ENCODE measurements around the gene DES. TPM values are rescaled to one million over a fixed set of nuclear protein-coding genes. Genes with fewer than 3 reads are reported as not detected.
A peak's percentile ranks its signal among the peaks of the same experiment; 100 is the strongest.

The DES gene
- polyA plus RNA-seq, 3 donors = 5.5 to 8.2 (median 6.0) TPM

DNA sequence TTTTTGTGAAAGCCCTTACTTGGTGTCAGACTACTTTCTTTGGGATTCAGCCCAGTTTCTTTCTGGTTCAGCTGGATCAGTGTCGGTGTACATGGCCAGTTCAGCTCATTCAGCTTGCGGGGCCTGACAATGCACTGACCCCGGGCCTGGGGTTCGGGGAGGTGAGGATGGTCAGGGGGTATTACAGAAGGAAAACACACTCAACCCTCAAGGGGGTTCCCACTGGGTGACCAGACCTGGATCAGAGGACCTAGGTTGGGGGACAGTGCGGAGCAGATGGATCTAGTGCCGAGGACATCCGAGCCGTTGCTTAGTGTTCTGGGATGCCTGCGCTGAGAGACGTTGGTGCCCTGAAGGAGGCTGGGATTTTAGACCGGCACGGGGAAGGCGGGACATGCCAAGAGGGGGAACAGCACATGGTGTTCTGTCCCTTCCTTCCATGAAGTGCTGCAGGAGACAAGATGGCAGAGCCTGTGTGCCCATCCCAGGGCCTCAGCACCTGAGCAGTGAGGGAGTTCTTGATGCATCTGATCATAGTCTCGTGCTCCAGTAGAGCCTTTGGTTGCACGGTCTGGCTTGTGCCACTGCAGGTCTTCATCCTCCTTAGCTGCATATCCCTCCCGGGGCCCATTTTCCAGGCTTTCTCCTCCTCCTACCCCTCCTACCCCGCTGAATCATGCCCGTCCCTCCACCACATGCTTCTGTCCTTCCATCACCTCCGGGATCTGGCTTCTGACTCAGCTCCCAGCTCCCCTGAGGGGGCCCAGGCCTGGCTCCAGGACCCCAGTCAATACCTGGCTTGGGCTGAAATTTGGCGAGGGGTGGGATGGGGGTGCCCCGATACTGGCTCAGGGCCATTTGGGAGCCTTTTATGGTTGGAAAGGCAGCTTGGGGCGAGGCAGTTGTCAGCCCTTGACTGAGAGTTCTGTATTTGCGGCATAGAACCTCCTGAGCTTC, 34.5 kb downstream of the DES start:
- DNase-seq = no peak

DNA sequence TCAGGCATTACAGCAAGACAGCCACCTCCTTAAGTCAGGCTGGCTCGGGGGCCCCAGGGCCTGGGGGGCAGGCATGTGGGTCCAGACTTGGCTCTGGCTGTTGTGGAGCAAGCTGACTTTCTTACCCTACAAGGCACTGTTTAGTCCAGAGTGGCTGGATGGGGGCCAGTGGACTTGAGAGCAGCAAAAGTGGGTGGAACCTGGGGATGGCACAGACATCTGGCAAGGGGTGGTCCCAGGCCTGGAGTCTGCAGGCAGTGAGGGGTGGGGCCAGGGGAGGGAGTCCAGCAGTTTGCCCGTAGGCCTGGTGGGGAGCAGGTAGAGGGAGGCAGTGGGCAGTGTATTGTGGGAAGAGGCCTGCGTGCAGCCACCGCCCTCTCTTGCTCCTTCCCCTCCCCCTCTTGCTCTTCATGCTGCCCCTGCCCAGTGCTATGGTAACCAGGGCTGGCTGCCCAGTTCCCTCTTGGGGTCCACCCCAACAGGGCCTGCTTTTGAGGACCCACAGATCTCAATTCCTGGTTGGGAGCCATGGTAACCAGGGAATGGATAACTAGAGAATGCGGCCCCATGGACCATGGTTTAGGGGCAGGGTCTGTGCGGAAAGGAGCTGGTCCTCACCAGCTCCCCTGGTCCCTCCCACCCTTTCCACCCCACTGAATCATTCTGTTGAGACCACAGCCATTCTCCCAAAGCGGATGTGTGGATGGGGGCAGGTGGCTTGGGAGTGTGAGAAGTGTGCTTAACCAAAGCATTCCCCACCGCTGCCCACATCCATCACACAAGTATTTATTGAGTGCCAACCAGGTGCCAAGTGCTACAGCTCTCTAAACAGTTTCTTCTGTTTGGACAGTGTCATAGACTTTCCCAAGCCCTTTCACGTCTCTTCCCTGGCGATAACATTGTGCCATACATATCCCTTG, 35.8 kb downstream of the DES start:
- no peak for DNase-seq

DNA sequence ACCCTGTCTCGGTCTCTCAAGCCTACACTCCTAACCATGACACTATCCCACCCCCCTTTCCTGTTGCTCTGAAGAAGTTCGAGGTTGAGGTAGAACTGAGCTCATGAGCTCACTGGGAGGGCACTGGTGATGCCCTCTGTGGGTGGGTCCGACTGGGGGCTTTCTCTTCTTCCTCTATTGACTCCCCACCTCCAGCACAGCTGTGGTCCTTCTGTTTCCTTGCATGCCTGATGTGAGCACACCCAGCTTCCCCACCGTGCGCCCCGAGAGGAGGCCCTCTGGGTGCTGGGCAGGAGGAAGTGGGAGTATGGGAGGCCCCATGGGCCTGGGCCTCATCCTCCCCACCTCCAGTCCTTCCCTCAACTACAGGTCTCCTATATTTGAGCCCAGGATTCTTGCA, 37.4 kb downstream of the DES start:
- no peak for DNase-seq

DNA sequence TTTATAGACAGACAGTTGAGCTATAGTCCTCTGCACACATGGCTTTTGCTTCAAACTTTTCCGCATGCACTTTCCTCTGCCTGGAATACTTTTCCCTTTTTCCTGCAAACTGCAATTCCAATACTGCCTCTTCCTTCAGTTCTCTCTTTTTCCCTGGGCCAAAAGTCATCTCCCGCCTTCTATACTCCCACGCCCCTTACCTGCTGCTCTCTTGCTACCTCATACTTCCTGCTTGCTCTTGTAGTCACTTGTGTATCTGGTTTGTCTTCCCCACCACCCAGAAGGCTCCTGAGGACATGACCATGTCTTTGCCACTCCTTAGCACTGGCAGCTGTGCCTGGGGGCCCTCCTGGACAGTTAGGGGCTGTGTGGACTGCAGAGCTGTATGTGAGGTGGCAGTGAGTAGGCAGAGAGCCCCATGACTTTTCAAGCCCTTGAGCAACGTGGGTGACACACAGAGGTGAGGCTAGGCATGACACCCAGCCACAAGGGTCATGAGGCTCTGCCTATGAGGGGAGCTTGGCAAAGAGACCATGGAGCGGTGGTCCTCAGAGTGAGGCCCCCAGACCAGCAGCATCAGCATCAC, 39.7 kb downstream of the DES start:
- no peak for DNase-seq

DNA sequence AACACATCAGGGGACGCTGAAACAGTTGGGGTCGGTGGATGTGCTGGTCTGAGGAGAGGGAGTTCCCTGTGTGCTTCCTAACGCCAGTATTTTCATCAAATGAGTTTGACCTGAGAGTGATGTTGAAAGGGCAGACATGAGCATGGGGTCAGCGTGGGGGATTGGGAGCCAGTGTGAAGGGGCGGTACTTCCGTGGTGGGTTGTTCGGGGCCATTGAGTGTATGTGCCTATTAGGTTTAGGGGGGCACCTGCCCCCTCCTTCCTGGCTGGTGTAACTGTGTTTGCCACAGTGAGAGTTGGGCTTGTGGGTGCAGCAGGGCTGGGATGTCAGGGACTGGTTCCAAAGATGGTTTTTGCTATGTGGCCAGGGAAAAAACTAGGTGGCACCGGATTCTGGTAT, 40.8 kb downstream of the DES start:
- no peak for DNase-seq

DNA sequence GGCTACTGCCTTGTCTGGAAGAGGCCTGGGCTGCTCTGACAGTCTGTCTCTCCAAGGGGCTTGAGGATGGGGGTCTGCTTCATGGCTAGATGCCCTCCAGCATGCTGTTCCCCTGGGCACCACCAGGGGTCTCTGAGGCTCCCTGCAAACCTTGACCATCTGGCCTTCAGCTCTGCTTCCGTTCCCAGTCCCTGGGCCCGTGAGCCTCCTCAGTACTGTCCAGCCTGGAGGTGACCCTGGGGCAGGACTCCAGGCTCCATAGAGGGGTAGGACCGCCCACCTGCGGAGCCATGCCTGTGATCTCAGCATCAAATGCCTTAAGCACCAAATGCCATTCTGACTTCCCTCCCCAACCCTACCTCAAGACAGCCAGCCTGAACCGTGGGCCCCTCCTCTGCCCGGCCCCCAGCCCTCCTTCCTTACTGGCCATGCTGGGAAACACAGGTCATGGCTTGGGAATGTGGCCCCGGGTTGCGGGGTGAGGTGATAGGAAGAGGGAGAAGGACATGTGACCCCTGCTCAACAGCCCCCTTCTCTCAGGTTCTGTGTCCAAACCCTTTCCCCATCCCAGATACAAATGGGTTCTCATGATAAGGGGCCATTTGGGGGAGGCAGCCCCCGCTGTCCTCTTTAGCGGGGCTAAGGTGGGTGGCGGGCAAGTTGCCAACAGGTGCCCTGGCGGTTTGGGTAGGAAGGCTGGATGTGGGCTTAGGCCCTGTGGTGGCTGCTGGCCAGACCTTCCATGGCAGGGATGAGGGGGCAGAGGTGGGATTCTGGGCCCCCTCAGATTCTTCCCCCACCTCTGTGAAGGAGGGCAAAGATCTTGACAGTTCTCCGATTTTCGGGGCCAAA, 41.5 kb downstream of the DES start:
- no peak for DNase-seq

DNA sequence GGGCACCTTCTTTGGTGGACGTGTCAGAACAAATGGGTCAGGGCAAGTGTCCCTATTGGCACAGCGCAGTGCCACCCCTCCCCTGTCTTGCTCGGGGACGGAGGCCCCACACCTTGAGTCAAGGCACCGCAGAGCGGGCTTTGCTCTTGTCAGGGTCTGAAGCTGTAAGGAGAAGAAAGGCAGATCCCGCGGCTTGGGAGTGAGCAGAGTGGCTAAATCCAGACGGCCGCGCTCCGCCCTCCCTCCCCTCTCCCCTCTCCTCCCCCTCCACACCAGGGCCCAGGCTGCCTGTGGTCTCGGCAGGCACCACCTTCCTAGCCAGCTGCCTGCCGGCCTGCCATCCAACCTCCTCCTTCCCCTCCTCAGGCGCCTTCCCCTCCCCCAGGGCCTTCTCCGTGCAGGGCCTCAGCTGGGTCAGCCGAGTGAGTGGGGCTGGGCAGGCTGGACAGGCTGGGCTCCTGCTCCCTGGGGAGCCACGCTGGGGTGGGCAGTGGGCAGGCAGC, 42.3 kb downstream of the DES start:
- peak; percentile 58 for DNase-seq

DNA sequence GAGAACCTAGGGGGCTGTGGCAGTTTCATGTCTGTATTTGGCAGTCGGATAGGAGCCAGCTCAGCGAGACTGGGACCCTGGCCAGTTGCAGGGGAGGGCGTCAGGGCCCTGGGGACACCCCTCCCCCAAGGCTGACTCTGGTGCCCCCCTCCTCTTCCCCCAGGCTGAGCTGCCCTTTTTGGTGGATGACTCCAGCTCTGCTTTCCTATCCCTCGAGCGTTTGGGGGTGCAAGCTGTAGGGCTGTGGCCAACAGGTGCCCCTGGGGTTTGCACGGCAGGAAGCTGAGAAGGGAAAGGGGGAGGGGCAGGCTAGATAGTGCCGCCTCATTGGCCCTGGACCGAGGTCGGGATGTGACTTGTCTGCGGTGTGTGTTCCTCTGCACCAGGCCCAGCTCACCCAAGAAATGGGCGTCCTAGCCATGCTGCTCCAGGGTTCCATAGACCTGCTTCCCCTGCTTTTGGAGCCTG, 42.9 kb downstream of the DES start:
- DNase-seq = no peak

DNA sequence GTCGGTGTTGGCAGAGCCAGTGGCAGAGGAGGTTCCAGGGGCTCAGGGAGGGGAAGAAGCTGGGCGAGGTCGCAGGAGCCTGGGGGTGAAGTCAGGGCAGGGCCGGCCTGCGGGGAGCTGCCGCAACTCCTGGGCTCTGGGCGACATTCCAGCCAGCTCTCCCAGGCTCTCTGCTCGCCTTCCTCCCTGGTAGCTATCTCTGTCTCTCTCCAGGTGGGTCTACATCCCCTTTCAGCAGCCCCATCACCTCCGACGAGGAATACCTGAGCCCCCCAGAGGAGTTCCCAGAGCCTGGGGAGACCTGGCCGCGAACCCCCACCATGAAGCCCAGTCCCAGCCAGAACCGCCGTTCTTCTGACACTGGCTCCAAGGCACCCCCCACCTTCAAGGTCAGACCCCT, 43.5 kb downstream of the DES start:
- no peak for DNase-seq

DNA sequence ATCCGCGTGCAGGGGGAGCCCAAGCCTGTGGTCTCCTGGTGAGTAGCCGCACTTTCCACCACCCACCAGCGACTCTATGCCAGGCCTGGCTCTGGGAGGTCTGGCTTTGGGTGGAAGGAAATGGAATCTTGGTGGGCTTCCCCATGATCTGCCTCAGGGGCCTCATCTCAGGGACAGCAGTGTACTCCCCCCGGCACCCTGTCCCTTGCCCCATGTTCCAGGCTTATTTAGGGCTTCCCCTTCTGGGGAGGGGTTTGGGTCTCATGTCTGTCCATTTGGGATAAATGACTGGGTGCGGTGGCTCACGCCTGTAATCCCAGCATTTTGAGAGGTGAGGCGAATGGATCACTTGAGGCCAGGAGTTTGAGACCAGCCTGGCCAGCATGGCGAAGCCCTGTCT, 44.2 kb downstream of the DES start:
- DNase-seq = no peak

DNA sequence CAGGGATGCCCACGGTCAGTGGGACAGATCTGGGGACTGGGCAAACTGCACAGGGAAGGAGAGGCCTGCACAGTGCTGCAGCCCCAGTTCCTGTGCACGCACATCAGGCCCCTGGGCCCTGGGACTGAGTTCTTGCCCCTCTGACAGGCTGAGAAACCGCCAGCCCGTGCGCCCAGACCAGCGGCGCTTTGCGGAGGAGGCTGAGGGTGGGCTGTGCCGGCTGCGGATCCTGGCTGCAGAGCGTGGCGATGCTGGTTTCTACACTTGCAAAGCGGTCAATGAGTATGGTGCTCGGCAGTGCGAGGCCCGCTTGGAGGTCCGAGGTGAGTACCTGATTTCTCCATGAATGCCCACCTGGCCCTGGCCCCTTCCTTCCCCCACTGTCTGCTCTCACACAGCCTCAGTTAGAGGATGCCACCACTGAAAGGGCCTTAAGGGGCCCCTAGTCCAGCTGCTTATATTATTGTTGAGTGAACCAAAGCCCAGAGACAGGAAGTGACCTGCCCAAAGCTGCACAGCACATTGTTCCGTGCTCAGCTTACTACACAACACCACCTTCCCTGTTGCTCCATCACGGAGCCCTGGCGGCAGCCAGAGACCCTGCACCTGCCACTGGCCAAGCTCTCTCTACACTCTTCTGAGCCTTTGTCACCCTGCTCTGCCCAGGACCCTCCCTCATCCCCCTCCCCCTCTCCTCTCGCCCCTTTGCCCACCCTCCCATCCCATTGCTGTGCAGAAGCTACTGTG, 46.3 kb downstream of the DES start:
- no peak for DNase-seq

DNA sequence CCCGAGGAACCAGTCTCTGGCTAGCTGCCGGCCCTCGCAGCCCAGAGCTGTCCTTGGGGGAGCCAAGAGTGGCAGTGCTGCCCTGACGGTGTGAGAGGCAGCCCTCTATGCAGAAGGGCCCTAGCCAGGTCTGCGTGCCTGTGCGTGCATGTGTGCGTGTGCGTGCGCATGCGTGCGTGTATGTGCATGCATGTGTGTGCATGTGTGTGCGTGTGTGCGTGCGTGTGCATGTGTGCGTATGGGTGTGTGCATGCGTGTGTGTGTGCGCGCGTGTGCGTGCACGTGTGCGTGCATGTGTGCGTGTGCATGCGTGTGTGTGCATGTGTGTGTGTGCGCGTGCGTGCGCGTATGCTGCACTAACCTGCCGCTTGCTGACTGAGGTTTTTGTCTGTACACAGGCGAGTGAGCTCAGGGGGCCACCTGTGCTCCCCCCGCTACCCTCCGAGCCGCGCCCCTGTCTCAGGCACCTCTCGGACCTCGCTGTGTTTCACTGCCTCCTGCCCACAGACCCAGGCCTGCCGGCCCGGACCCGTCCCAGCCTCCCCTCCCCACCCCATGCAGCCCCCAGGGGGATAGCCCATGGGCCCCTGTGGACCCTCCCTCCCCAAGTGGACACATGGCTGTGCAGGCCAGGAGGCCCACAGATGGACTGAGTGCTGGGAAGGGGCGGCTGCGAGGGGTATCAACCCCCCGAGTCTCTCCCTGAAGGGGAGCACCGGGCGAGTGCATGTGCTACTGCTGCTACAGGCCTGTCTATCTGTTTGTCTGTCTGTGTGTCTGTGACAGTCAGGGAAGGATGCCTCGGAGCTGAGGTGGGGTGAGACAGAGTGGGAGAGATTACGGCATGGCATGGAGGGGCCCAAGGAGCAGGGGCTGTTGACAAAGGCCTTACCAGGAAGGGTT, 47.7 kb downstream of the DES start:
- DNase-seq = no peak

DNA sequence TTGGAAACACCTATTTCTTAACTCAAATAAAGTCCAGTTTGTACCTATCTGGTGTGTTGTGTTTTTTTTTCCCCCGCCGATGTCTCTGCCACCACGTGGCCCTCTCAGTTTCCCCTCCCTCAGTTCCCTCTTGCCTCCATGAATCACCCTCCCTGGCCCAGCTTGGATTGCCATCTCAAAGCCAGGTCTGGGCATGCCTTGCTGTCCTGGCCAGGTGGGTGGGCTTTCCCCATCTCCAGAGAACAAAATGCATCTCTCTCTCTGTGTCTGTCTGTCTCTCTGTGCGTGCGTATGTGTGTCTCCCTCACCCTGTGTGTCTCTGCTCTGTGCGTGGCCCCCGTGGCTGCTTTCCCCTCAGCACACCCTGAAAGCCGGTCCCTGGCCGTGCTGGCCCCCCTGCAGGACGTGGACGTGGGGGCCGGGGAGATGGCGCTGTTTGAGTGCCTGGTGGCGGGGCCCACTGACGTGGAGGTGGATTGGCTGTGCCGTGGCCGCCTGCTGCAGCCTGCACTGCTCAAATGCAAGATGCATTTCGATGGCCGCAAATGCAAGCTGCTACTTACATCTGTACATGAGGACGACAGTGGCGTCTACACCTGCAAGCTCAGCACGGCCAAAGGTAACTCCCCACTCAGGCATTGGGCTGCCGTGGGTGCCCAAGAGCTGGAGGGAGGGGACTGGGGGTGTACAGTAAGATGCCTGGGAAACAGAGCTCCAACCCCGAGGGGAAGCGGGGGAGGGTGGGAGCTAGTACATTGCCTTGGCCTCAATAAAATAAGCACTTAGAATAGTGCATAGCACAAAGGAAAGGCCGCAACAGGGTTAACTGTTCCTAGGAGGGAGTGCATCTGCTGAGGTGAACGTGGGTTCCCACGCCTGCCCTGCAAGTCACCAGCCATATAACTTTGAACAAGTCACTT, 48.9 kb downstream of the DES start:
- no peak for DNase-seq

DNA sequence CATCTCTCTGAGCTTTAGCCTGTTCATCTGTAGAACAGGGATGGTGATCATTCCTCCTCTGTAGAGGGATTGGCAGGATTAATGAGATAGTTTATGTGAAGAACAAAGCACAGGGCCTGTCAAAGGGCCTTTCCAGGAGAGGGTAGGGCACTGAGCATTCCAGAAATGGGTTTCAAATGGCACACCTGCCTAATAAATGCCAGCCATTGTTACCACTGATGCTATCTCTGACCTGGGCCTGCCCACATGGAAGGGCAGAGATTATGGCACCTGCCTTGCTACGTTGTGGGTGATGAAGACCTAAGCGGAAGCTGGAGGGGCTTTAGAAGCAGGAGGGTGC, 49.5 kb downstream of the DES start:
- DNase-seq = no peak

DNA sequence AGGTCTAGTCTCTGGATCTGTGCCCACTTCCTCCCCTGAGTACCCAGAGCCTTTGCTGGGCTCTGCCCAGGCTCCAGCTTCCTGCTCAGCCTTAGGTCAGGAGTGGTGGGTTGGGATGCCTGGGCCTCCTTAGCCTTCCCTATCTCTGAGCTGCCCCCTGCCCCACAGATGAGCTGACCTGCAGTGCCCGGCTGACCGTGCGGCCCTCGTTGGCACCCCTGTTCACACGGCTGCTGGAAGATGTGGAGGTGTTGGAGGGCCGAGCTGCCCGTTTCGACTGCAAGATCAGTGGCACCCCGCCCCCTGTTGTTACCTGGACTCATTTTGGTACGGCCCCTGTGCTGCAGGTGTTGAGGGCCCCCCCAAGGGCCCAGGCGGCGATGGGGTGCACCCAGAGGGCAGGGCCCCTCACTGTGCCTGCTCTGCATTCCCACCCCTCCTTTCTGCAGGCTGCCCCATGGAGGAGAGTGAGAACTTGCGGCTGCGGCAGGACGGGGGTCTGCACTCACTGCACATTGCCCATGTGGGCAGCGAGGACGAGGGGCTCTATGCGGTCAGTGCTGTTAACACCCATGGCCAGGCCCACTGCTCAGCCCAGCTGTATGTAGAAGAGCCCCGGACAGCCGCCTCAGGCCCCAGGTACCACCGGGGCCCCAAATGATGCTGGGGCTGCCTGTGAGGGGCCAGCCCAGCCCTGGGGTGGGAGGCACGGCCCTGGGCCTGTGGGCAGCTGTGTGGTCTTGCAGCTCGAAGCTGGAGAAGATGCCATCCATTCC, 50.4 kb downstream of the DES start:
- no peak for DNase-seq

DNA sequence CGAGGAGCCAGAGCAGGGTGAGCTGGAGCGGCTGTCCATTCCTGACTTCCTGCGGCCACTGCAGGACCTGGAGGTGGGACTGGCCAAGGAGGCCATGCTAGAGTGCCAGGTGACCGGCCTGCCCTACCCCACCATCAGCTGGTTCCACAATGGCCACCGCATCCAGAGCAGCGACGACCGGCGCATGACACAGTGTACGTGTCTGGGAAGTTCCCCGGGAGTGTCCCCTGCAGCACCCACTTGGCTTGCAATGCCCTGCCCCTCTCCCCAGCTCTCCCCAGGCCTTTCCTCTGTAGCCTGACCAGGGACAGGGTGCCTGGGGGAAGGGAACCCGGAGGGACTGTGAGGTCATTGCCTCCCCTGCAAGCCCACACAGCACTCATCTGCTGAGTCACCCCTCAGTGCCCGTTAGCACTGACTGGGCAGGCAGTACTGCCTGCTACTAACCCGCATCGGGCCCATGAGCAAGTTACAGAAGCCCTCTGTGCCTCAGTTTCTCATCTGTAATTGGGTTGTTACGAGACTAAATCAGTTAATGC, 51.1 kb downstream of the DES start:
- DNase-seq = no peak

DNA sequence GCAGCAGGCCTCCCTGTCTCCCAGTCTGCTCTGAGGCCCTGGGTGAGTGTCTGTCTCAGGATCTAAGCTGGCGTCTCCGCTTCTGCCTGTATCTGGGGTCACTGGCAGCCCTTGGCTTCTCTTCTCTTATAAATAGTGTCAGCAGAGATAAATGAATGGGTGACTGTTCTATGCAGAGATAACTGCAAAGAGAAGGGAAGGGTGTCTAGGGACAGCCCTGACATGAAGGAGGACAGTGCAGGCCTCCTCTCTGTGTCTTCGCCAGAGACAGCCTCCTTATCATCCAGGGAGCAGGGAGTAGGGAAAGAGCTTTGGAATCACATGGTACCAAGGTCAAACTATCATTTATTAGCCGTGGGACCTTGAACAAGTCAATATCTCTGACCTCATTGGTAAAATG, 52.3 kb downstream of the DES start:
- no peak for DNase-seq
